ENCODE results near the gene WNT1.

The WNT1 gene

DNA sequence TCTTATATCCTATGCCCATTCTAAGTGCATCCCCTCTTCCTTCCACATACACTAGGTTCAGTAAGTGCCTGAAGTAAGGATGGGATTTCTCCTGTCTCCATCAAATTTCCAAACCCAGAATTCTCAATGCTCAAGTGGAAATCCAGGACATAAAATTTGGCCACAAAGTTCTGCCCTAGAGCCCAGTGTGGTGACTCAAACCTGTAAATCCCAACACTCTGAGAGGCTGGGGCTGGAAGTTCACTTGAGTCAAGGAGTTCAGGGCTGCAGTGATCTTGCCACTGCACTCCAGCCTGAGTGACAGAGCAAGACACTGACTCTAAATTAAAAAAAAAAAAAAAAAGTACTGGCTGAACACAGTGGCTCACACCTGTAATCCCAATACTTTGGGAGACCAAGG, 16.3 kb upstream of the WNT1 start:
- DNase-seq, result no peak

DNA sequence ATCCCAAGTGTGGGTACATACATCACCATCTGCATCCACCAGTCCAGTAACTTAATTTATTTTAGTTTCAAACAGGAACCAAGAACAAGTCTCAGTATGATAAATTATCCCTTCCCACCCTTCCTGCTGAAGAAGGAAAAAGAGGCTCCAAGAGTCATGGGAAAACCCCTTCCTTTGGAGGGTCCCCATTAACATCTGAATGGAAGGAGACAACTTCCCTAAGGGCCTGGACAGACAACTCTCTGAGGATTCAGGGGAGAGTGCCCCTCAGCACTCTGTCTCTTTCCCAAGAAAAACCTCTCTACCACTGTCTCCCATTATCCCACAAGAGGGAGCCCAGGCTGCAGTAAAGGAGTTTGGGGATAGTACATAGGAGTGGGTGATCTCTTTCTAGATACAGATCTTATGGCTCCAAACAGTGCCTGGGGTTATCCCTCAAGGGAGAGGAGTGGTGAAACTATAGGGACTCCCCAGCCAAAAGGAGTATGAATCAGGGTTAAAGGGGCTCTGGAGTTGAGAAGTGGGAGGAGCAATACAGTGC, 12.8 kb upstream of the WNT1 start:
- peak in 1 of 2 experiments; percentile 12 for DNase-seq

DNA sequence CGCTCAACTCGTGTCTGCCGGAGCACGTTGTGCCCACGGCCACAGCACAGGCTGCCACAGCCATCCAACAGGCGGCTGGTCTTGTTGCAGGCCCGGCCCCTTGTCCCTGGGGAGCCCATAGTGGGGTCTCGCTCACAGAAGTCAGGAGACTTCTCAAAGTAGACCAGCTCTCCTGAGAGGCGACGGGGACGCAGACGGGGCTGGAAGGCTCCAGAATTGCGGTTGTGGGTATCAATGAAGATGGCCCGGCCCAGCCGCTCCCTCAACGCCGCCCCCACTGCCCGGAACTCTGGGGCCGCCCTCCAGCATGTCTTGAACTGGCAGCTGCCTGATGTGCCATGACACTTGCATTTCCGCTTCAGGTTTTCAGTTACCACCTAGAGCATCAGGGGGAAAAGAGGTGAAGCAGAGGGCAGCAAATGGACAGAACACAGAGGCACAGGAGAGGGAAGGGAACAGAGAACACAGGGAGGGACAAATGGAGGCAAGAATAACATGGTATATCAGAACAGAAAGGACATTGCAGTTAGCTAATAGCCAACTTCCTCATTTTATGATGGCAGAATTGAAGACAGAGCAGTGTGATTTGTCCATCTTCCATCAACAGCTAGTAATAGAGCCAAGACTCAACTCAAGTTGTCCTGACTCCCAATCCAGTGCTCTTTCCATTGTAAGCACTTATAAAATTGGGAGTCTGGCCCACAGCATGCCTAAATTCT, 11.8 kb upstream of the WNT1 start:
- DNase-seq, result no peak

- DNase-seq, result no peak
Observed at GRCh38 chr12:48967991-48968390, 10.1 kb upstream of the WNT1 start.

DNA sequence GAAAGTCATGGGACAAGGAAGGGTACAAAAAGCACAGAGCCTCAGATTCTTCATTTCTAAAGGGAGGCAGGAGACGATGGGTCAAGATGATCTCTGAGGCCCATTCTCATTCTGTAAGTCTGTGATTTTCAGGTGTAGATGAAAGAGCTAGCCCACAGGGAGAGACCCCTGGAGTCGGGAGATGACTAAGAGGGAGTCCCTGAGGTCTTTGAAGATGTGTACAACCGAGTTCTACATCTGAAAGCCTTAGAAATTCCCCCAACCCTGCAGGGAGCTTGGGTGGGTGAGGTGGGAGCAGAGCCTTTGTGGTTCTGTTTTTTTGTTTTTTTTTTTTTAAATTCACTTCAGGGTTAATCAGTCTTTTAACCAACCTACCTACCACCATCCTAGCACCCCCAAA, 9.7 kb upstream of the WNT1 start:
- no peak for DNase-seq

DNA sequence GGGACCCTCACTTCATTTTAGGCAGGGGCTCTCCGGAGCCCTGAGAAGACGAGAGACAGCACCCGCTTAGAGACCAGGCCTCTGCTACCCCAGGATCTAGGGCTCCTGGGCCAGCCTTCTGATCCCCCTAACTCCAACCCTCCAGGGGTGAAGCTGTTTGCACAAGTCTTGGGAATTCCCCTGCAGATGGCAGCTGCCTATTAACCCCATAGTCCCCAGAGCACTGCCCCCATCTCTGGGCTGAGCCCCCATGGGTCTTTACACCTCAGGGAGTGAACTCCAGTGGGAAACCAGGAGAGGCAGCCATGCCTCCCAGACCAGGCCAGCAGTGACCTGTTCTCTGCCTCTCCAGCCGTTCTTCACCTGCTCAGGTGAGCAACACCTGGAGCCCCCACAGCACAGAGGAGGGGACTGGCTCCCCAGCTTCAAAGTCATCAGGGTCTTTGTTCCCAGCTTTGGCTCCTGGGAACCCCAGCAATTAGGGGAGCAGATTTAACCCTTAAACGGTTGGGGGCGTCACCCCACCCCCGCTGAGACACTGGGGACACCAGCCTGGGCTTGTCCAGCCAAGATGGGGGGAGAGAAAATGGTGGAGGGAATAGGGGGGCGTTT, 8.9 kb upstream of the WNT1 start:
- DNase-seq, result no peak

DNA sequence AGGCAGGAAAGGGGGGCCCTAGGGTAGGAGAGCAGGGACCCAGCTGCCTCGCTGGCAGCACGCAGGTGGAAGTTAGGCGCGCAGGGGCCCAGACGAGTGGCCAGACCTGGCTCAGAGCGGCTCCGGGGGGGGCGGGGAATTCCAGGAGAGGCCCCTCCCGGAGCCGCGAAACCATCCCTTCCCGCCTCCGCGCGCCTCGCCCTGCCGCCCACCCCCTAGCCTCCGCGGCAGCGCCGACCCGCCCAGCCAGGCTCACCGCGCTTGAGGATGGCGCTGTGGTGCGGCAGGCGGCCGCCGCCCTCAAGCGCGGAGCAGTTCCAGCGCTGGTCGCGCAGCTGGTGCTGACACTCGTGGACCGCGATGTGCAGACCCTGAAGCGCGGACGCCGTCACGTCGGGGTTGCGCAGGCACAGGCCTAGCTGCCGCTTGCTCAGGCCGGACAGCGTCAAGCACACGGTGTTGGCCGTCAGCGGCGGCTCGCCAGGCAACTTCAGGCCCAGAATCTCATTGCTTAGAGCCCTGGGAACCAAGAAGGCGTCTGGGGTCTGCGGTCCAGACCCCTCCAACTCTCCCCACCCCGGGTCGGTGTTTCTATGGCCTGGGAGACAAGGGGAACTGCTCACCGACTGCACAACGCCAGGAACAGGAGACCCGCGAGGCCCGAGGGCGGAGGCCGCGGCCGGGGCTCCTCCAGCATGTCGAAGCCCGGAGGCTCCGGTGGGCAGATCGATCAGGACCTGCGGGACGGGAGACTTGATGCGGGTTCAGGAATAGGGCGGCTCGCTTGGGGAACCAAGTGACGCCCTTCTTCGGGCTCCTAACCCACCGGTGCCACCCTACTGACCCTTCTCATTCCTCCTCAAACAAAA, 8.1 kb upstream of the WNT1 start:
- DNase-seq, result peak in 1 of 2 experiments; percentile 27

DNA sequence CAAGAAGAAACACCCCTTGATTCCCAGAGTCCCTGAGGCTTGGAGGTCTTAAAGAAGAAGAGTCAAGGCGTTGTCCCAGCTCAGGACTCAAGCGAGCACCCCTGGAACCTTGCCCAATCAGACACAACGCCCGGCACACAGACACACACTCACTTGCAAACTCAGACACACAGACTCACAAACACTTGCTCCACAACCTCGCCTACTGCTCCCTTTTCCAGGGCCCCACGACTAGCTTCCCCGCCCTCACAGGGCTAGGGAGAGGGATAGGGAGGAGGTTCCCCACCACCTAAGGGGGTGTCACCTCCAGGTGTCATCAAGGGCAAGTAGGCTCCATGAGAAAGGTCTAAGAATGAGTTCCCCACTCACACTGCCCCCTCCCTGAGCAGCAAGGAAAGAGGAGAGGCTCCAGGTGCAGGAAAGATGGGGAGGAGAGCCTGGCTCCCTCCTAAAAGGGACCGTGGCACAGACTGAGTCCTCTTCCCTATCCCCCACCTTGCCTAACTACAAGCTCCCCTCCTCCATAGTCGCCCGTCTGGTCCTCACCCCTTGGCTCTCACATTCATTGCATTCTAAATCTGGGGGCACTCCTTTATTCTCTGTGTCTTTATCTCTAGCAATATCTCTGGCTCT, 7.3 kb upstream of the WNT1 start:
- no peak for DNase-seq

DNA sequence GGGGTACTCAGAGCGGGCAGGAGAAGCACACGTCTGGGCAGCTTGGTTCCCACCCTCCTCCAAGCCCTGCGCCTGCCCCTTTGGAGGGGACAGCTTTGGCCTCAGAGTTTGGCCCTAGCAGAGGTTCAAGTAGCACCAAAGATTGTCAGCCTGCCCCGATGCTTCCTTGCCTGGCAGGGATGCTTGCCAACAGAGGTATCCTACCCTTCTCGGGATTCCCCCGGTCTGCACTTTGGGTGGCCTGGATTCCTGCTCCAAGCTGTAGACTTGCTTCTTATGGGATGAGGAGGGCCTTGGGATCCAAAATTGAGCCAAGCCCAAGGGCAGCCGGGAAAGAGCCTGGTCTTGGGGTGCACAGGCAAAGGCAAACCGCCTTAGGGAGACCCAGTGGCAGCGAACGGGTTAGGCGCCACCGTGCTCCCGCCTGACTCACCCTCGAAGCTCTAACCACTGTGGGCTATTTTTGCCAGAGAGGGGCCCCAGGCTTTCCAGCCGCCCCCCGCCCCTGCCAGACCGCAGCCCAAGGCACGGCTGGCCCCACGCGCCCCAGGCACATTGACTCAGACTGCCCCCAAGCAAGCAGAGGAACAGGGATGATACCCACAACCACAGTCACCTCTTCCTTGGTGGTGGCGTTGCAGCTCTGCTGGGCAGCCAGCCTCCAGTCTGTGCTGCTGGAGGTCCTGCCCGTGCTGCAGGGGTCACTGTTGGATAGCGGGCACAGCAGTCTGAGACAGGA, 5.7 kb upstream of the WNT1 start:
- no peak for DNase-seq

DNA sequence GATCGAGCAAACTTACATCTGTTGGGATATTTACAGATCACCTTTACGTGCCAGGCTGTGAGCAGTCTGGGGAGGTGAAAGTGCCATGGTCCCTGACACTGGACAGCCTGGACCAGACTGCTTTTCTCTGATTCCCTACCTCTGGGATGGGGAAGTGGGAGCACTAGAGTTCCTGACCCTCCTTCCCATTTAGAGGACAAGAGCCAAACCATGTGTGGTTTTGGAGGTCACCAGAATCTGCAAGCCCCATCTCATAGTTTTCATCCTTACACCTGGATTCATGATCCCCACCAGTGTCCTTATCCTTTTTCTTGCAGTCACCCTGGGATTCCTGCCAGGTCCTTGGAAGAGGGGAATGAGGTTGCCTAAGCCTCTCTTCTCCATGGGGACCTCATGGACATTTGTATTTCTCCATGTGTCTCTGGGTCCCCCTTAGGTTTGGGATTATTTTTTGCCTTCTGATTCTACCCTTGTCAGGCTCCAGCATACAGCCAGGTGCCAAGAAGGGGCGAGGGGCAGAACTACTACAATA, 5.1 kb upstream of the WNT1 start:
- no peak for DNase-seq

GRCh38 chr12:48973531-48973930, 4.6 kb upstream of the WNT1 start:
- DNase-seq, result no peak

DNA sequence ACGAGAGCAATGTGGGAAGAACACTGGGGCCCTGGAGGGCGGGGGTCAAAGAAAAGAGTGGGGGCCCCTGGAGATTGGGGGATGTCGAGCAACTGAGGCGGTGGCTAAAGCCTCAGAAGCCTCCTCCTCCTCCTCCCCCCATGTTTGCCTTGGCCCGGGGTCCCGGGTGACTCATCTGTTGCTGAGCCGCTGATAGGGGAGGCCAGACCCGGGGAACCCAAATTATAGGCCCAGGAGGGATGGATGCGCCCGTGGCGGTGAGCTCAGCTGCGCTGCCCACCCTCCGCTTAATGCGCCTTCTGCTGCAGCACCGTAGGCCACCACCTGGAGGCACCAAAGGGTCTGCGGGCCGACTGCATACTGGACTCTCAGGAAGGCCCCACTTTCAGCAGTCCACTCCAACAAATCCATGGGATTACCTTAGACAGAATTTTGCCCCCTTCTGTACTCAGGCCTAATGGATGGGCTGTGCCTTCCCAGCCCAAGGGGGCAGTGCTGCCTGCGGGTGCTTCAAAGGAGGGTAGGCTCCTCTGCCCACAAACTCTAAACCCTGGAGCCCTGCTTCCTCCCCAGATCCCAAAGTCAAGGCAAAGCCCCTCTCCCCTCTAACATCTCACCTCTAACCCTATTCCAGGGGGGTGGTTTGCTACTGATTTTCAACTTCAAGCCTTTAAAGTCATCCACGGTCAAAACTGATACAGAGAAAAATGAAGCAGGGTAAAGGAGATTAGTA, 4.0 kb upstream of the WNT1 start:
- peak in 1 of 2 experiments; percentile 50 for DNase-seq

DNA sequence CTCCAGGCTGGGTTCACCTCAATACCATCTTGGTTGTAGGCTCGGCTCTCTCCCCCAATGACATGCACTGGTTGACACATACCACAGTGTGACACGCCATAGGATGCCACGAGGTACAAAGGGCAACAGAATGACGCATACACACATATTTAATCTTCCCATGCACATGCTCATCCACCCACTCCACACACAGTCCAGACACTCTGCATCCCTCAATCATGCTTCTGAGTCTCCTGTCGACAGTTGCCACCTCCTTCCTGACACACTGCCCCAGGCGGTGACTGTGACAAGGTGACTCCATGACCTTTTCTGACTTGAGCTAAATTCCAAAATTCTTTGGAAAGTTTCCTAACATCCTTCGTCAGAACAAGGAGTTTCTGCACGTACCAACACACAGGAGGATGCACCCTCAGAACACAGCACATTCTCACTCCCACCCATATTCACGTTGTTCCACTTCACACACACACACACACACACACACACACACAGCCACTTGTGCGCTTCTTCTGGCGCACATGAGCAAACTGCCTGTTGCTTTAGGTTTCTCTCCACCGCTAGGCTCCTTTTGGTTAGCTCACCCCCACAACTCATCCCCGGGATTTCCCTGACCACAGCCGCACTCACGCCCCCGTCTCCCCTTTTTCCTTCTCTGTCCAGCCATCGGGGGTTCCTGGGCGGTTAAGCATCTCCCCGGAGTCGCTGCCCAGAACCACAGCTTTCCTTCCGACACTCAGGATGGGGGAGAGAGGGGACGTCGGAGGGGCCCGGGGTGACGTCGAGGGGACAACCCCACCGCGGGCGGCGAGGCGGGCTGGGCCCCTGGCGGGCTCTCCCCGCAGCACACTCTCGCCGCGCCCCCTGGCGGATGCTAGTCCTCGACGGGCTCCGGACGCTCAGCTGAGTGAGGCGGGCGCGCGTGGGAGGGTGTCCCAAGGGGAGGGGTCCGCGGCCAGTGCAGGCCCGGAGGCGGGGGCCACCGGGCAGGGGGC, 536 bp upstream of the WNT1 start:
- DNase-seq, result peak in 1 of 2 experiments; percentile 33

- peak in 1 of 2 experiments; percentile 22 for DNase-seq
Observed at GRCh38 chr12:48978741-48979601, 849 bp downstream of the WNT1 start.

DNA sequence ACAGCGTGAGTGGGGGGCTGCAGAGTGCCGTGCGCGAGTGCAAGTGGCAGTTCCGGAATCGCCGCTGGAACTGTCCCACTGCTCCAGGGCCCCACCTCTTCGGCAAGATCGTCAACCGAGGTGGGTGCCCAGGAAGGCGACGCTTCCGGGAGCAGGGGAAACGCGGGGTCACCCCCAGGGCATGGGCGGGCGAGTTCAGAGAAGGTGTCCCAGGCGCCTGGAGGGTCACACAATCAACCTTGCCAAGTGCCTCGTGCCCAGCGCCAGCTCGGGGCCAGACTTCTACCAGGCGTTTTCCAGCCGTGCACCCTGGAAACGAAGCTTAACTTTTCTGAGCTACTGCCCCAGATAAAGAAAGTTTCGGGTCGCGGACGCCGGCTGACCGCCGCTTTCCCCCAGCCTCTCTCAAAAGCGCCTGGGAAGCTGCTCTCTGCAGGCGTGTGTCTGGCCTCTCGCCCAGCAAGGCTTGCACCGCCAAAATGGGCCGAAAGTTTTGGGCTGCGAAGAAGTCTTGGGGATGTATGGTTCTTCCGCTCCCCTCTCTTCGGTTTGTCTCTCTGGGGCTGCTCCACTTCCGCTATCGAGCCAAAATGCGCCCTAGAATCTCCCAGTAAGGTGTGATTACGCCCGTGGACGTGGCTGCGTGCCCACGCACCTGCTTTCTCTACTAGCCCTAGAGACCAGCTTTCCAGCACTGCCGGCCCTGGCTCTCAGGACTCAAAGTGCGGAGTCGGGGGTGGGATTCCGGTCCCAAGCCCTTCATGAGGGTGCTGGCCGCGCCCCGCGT, 1.7 kb downstream of the WNT1 start:
- no peak for DNase-seq

- DNase-seq, result peak in 1 of 2 experiments; percentile 62
Observed at GRCh38 chr12:48980389-48980952, 2.3 kb downstream of the WNT1 start.

DNA sequence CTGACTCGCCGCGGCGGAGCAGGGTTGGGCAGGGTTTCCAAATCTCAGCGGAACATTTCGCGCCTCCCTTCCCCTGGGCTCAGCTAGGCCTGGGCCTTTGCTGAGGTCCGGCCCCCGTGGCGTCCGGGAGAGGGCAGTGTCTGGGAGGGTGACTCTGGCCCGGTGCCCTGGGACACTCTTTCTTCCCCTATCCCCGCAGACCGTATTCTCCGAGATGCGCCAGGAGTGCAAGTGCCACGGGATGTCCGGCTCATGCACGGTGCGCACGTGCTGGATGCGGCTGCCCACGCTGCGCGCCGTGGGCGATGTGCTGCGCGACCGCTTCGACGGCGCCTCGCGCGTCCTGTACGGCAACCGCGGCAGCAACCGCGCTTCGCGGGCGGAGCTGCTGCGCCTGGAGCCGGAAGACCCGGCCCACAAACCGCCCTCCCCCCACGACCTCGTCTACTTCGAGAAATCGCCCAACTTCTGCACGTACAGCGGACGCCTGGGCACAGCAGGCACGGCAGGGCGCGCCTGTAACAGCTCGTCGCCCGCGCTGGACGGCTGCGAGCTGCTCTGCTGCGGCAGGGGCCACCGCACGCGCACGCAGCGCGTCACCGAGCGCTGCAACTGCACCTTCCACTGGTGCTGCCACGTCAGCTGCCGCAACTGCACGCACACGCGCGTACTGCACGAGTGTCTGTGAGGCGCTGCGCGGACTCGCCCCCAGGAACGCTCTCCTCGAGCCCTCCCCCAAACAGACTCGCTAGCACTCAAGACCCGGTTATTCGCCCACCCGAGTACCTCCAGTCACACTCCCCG, 3.0 kb downstream of the WNT1 start:
- peak in 1 of 2 experiments; percentile 38 for DNase-seq
